ENCODE data around the gene AKIRIN2.
"Not testable (repeated sequence)": the region's sequence is repeated elsewhere in the genome, so short reads cannot be mapped to it uniquely, and the experiment has no call there.

AKIRIN2 gene

DNA sequence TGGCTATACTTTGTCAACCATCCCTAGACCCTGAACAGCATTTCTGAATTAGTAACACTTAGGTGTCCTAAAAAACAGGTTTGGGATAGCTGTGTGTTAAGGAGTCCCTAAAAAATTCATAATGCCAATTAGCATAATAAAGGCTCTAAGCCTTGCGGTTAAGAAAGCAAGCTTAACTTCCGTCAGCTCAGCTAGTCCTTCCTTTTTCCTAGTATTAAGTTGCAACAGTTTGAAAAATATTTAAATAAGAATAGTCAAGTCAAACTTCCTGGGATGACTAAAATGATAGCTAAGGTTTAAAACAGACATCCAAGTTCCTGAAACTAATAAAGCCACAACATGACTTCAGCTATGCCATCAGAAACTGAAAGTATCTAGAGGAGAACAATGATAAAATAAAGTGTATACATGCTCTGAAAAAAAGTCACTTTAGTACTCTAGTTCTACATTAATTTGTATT lies 3.5 kb downstream of the AKIRIN2 start:
- Histone ChIP-seq H3K27ac (ENCODE audit: insufficient read depth in 1 of 2, low read depth in 1 of 2, low read length in 2 of 2, poor library complexity in 1 of 2, severe bottlenecking in 2 of 2) (peak overlapping the region; percentile 9 to 96), H3K27me3 (replicated peaks in 2 of 5; ENCODE audit: control insufficient read depth in 4 of 5, insufficient read depth in 5 of 5, low read length in 4 of 5) (no peaks in the 10 kb centered on the region), H3K9me3 (ENCODE audit: control extremely low read depth in 1 of 5, control insufficient read depth in 4 of 5, insufficient read depth in 2 of 5, low read depth in 1 of 5, low read length in 4 of 5) (no peaks in the 10 kb centered on the region), H3K4me1 (ENCODE audit: control extremely low read depth in 1 of 4, control insufficient read depth in 4 of 4, insufficient read depth in 4 of 4, low read length in 3 of 4) (peaks cover 11 to 43% (median 31%) of the 10 kb centered on the region in 4 experiments), H3K36me3 (ENCODE audit: control insufficient read depth in 4 of 4, insufficient read depth in 4 of 4, low read length in 3 of 4) (no peaks in the 10 kb centered on the region), H3K4me3 (ENCODE audit: control insufficient read depth in 1 of 7, extremely low read depth in 1 of 7, insufficient read depth in 4 of 7, low read depth in 2 of 7, low read length in 6 of 7) (peak overlapping the region in 6 of 7 experiments; percentile 48 to 98 (median 91))
- WGBS (ENCODE audit: insufficient coverage): no CpG with 5 or more reads among the region's 2 CpGs
- CTCF ChIA-PET: interaction anchor here (1.1 to 1.5 kb wide), 3 partner anchors 10 to 134 kb away, joined by 3 to 5 read pairs (median 4); no protein-coding TSS in a partner anchor
- DNase-seq: peak; percentile 32 to 72 (median 65)
- POLR2A ChIA-PET: no interaction called here

- Histone ChIP-seq H3K4me1 (ENCODE audit: control extremely low read depth in 1 of 4, control insufficient read depth in 4 of 4, insufficient read depth in 4 of 4, low read length in 3 of 4) (peaks cover 11 to 40% (median 30%) of the 10 kb centered on the region in 4 experiments), H3K36me3 (ENCODE audit: control insufficient read depth in 4 of 4, insufficient read depth in 4 of 4, low read length in 3 of 4) (no peaks in the 10 kb centered on the region), H3K27me3 (replicated peaks in 2 of 5; ENCODE audit: control insufficient read depth in 4 of 5, insufficient read depth in 5 of 5, low read length in 4 of 5) (no peaks in the 10 kb centered on the region), H3K27ac (ENCODE audit: insufficient read depth in 1 of 2, low read depth in 1 of 2, low read length in 2 of 2, poor library complexity in 1 of 2, severe bottlenecking in 2 of 2) (peak overlapping the region; percentile 9 to 96), H3K4me3 (ENCODE audit: control insufficient read depth in 1 of 7, extremely low read depth in 1 of 7, insufficient read depth in 4 of 7, low read depth in 2 of 7, low read length in 6 of 7) (peak overlapping the region in 6 of 7 experiments; percentile 48 to 98 (median 91)), H3K9me3 (ENCODE audit: control extremely low read depth in 1 of 5, control insufficient read depth in 4 of 5, insufficient read depth in 2 of 5, low read depth in 1 of 5, low read length in 4 of 5) (no peaks in the 10 kb centered on the region)
- 46% methylated on average over 6 of the region's 8 CpGs for WGBS (ENCODE audit: insufficient coverage)
- DNase-seq: peak; percentile 34 to 76 (median 70)
- ChIA-PET POLR2A (no interaction called here), CTCF (interaction anchor here (1.1 to 1.5 kb wide), 4 partner anchors 9 to 134 kb away, joined by 3 to 5 read pairs (median 4); no protein-coding TSS in a partner anchor)
Measured at GRCh38 chr6:87697581-87698546, 4.2 kb downstream of the AKIRIN2 start.

DNA sequence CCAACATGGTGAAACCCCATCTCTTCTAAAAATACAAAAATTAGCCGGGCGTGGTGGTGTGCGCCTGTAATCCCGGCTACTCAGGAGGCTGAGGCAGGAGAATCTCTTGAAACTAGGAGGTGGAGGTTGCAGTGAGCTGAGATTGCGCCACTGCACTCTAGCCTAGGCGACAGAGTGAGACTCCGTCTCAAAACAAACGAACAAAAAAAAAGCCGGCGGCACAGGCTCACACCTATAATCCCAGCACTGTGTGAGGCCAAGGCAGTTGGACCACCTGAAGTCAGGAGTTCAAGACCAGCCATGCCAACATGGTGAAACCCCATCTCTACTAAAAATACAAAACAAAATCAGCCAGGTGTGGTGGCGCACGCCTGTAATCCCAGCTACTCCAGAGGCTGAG lies 5.2 kb downstream of the AKIRIN2 start:
- H3K27ac ChIP-seq (ENCODE audit: insufficient read depth in 1 of 2, low read depth in 1 of 2, low read length in 2 of 2, poor library complexity in 1 of 2, severe bottlenecking in 2 of 2); H3K36me3 ChIP-seq (ENCODE audit: control insufficient read depth in 4 of 4, insufficient read depth in 4 of 4, low read length in 3 of 4); POLR2A ChIA-PET; H3K27me3 ChIP-seq (replicated peaks in 2 of 5; ENCODE audit: control insufficient read depth in 4 of 5, insufficient read depth in 5 of 5, low read length in 4 of 5); DNase-seq; H3K9me3 ChIP-seq (ENCODE audit: control extremely low read depth in 1 of 5, control insufficient read depth in 4 of 5, insufficient read depth in 2 of 5, low read depth in 1 of 5, low read length in 4 of 5): not testable (repeated sequence)
- Histone ChIP-seq H3K4me1 (ENCODE audit: control extremely low read depth in 1 of 4, control insufficient read depth in 4 of 4, insufficient read depth in 4 of 4, low read length in 3 of 4) (peaks cover 12 to 41% (median 32%) of the 10 kb centered on the region in 4 experiments), H3K4me3 (ENCODE audit: control insufficient read depth in 1 of 7, extremely low read depth in 1 of 7, insufficient read depth in 4 of 7, low read depth in 2 of 7, low read length in 6 of 7) (peak overlapping the region in 1 of 7 experiments; percentile 13)
- CTCF ChIA-PET: interaction anchor here (1.0 to 1.3 kb wide), 2 partner anchors 12 to 18 kb away, joined by 3 to 5 read pairs; no protein-coding TSS in a partner anchor
- 95% methylated on average over 4 of the region's 12 CpGs for WGBS (ENCODE audit: insufficient coverage)

GRCh38 chr6:87692086-87692485 lies 9.9 kb downstream of the AKIRIN2 start:
- DNase-seq: peak in 2 of 3 donors; percentile 28 to 35
- ChIA-PET CTCF (no interaction called here), POLR2A (no interaction called here)
- Histone ChIP-seq H3K4me1 (ENCODE audit: control extremely low read depth in 1 of 4, control insufficient read depth in 4 of 4, insufficient read depth in 4 of 4, low read length in 3 of 4) (peaks cover 11 to 24% (median 16%) of the 10 kb centered on the region in 4 experiments), H3K9me3 (ENCODE audit: control extremely low read depth in 1 of 5, control insufficient read depth in 4 of 5, insufficient read depth in 2 of 5, low read depth in 1 of 5, low read length in 4 of 5) (no peaks in the 10 kb centered on the region), H3K27ac (ENCODE audit: insufficient read depth in 1 of 2, low read depth in 1 of 2, low read length in 2 of 2, poor library complexity in 1 of 2, severe bottlenecking in 2 of 2) (no peak overlapping the region), H3K36me3 (ENCODE audit: control insufficient read depth in 4 of 4, insufficient read depth in 4 of 4, low read length in 3 of 4) (peaks cover 0 to 4% (median 2%) of the 10 kb centered on the region in 4 experiments), H3K4me3 (ENCODE audit: control insufficient read depth in 1 of 7, extremely low read depth in 1 of 7, insufficient read depth in 4 of 7, low read depth in 2 of 7, low read length in 6 of 7) (no peak overlapping the region), H3K27me3 (replicated peaks in 2 of 5; ENCODE audit: control insufficient read depth in 4 of 5, insufficient read depth in 5 of 5, low read length in 4 of 5) (no peaks in the 10 kb centered on the region)
- 100% methylated on average over 1 of the region's 2 CpGs for WGBS (ENCODE audit: insufficient coverage)

- DNase-seq: no peak
- no peaks in the 10 kb centered on the region for H3K9me3 ChIP-seq (ENCODE audit: control extremely low read depth in 1 of 5, control insufficient read depth in 4 of 5, insufficient read depth in 2 of 5, low read depth in 1 of 5, low read length in 4 of 5)
- no peak overlapping the region for H3K4me3 ChIP-seq (ENCODE audit: control insufficient read depth in 1 of 7, extremely low read depth in 1 of 7, insufficient read depth in 4 of 7, low read depth in 2 of 7, low read length in 6 of 7)
- no CpG with 5 or more reads among the region's 3 CpGs for WGBS (ENCODE audit: insufficient coverage)
- peaks cover 14 to 31% (median 19%) of the 10 kb centered on the region in 4 experiments for H3K4me1 ChIP-seq (ENCODE audit: control extremely low read depth in 1 of 4, control insufficient read depth in 4 of 4, insufficient read depth in 4 of 4, low read length in 3 of 4)
- H3K27me3 ChIP-seq (replicated peaks in 2 of 5; ENCODE audit: control insufficient read depth in 4 of 5, insufficient read depth in 5 of 5, low read length in 4 of 5): no peaks in the 10 kb centered on the region
- no peak overlapping the region for H3K27ac ChIP-seq (ENCODE audit: insufficient read depth in 1 of 2, low read depth in 1 of 2, low read length in 2 of 2, poor library complexity in 1 of 2, severe bottlenecking in 2 of 2)
- peaks cover 0 to 4% (median 2%) of the 10 kb centered on the region in 4 experiments for H3K36me3 ChIP-seq (ENCODE audit: control insufficient read depth in 4 of 4, insufficient read depth in 4 of 4, low read length in 3 of 4)
- CTCF ChIA-PET: no interaction called here
- POLR2A ChIA-PET: no interaction called here
Measured at GRCh38 chr6:87690441-87690840, 11.6 kb downstream of the AKIRIN2 start.

DNA sequence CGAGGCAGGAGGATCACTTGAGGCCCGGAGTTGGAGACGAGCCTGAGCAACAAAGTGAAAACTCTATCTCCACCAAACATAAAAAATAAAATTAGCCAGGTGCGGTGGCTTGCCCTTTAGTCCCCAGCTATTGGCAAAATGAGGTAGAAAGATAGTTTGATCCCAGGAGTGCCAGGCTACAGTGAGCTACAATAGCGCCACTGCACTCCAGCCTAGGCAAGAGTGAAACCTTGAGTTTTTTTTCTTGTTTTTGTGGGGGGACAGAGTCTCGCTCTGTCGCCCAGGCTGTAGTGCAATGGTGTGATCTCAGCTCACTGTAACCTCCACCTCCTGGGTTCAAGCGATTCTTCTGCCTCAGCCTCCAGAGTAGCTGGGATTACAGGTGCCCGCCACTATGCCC lies 14.1 kb downstream of the AKIRIN2 start:
- H3K36me3 ChIP-seq (ENCODE audit: control insufficient read depth in 4 of 4, insufficient read depth in 4 of 4, low read length in 3 of 4); POLR2A ChIA-PET; CTCF ChIA-PET; H3K27me3 ChIP-seq (replicated peaks in 2 of 5; ENCODE audit: control insufficient read depth in 4 of 5, insufficient read depth in 5 of 5, low read length in 4 of 5); DNase-seq; H3K9me3 ChIP-seq (ENCODE audit: control extremely low read depth in 1 of 5, control insufficient read depth in 4 of 5, insufficient read depth in 2 of 5, low read depth in 1 of 5, low read length in 4 of 5); H3K27ac ChIP-seq (ENCODE audit: insufficient read depth in 1 of 2, low read depth in 1 of 2, low read length in 2 of 2, poor library complexity in 1 of 2, severe bottlenecking in 2 of 2); H3K4me3 ChIP-seq (ENCODE audit: control insufficient read depth in 1 of 7, extremely low read depth in 1 of 7, insufficient read depth in 4 of 7, low read depth in 2 of 7, low read length in 6 of 7): not testable (repeated sequence)
- peaks cover 14 to 31% (median 19%) of the 10 kb centered on the region in 4 experiments for H3K4me1 ChIP-seq (ENCODE audit: control extremely low read depth in 1 of 4, control insufficient read depth in 4 of 4, insufficient read depth in 4 of 4, low read length in 3 of 4)
- WGBS (ENCODE audit: insufficient coverage): 96% methylated on average over 5 of the region's 9 CpGs

DNA sequence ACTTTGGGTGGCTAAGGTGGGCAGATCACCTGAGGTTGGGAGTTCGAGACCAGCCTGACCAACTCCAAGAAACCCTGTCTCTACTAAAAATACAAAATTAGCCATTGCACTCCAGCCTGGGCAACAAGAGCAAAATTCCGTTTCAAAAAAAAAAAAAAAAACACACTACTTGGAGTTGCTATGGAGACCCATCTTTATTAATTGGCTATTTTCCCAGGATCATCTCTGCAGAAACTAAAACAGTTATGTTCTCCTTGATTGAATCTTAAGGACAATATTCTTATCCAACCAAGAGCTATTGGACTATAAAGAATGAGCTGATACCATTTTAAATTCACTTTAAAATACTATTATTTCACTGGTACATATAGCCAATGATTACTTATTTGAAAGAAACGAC lies 14.7 kb downstream of the AKIRIN2 start:
- H3K4me1 ChIP-seq (ENCODE audit: control extremely low read depth in 1 of 4, control insufficient read depth in 4 of 4, insufficient read depth in 4 of 4, low read length in 3 of 4): peaks cover 14 to 30% (median 20%) of the 10 kb centered on the region in 4 experiments
- ChIA-PET POLR2A (no interaction called here), CTCF (no interaction called here)

More for the DNA sequence above, 14.7 kb downstream of the AKIRIN2 start:
- peaks cover 0 to 6% (median 2%) of the 10 kb centered on the region in 4 experiments for H3K36me3 ChIP-seq (ENCODE audit: control insufficient read depth in 4 of 4, insufficient read depth in 4 of 4, low read length in 3 of 4)
- H3K4me3 ChIP-seq (ENCODE audit: control insufficient read depth in 1 of 7, extremely low read depth in 1 of 7, insufficient read depth in 4 of 7, low read depth in 2 of 7, low read length in 6 of 7): no peak overlapping the region
- DNase-seq: no peak
- no peak overlapping the region for H3K27ac ChIP-seq (ENCODE audit: insufficient read depth in 1 of 2, low read depth in 1 of 2, low read length in 2 of 2, poor library complexity in 1 of 2, severe bottlenecking in 2 of 2)
- H3K27me3 ChIP-seq (replicated peaks in 2 of 5; ENCODE audit: control insufficient read depth in 4 of 5, insufficient read depth in 5 of 5, low read length in 4 of 5): no peaks in the 10 kb centered on the region
- WGBS (ENCODE audit: insufficient coverage): 100% methylated on average over 2 of the region's 3 CpGs
- H3K9me3 ChIP-seq (ENCODE audit: control extremely low read depth in 1 of 5, control insufficient read depth in 4 of 5, insufficient read depth in 2 of 5, low read depth in 1 of 5, low read length in 4 of 5): no peaks in the 10 kb centered on the region

Data from common myeloid progenitor, CD34-positive (primary cell).